GM18519 (cell line): ENCODE measurements around the gene RAET1G.
"Not testable (repeated sequence)": the region's sequence is repeated elsewhere in the genome, so short reads cannot be mapped to it uniquely, and the experiment has no call there.

Experiments
- ATAC-seq: cut with Tn5 transposase; IDR thresholded peaks from one replicate; pipeline ENCODE4 v1.9.1; 2021; ENCODE audit warnings: mild to moderate bottlenecking, moderate library complexity; ENCODE audit not compliant: unreplicated experiment, low FRiP score

RAET1G gene, protein sequence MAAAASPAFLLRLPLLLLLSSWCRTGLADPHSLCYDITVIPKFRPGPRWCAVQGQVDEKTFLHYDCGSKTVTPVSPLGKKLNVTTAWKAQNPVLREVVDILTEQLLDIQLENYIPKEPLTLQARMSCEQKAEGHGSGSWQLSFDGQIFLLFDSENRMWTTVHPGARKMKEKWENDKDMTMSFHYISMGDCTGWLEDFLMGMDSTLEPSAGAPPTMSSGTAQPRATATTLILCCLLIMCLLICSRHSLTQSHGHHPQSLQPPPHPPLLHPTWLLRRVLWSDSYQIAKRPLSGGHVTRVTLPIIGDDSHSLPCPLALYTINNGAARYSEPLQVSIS

DNA sequence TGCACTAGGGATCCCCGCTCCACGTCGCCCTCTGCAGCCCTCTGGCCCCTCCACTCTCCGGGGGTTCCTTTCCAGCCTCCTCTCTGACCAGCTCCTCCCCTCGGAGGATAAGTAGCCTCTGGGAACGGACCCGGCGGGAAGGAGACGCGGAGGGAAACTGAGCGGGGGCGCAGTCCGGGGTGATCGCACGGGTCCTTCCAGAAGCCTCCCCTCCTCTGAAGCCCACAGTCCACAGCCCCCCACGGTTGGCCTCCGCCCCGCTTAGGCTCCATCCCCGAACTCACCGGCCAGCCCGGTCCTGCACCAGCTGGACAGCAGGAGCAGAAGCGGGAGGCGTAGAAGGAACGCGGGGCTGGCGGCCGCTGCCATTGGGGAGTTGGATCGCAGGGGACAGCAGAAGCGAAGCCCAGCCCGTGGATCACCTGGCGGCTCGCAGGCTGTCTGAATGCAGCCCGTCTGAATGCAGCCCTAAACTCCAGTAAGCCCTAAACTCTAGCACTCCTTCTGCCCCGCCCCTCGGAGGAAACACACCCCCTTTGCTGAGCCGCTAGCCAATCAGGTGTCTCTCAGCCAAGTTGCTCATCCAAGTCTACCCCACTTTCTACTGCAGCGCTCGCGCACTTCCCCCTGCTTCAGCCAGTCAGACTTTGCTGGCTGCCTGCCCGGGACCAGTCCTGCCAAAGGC lies at the start of gene RAET1G:
RAET1G (minus strand) TSS at position 480 of the 685 bp plus-strand sequence; CDS start at position 369, 111 bp downstream.
- ATAC-seq: peak; percentile 51

- ATAC-seq: no peak
These were observed 46.7 kb upstream of the RAET1G start for GRCh38 chr6:149969635-149970034.

DNA sequence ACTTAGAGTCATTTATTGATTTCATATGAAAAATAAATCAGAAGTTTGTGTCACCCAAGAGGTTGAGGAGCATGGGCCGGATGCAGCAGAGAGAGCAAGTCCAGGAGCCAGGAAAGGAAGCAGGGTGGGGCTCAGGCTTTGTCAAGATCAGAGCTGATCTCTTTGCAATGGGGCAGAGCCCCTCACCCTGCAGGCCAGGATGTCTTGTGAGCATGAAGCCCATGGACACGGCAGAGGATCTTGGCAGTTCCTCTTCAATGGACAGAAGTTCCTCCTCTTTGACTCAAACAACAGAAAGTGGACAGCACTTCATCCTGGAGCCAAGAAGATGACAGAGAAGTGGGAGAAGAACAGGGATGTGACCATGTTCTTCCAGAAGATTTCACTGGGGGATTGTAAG lies 46.0 kb upstream of the RAET1G start:
- not testable (repeated sequence) for ATAC-seq

- ATAC-seq: not testable (repeated sequence)
These were observed 45.1 kb upstream of the RAET1G start for GRCh38 chr6:149967999-149968398.

- ATAC-seq: no peak
These were observed 44.7 kb upstream of the RAET1G start for GRCh38 chr6:149967591-149967990.

DNA sequence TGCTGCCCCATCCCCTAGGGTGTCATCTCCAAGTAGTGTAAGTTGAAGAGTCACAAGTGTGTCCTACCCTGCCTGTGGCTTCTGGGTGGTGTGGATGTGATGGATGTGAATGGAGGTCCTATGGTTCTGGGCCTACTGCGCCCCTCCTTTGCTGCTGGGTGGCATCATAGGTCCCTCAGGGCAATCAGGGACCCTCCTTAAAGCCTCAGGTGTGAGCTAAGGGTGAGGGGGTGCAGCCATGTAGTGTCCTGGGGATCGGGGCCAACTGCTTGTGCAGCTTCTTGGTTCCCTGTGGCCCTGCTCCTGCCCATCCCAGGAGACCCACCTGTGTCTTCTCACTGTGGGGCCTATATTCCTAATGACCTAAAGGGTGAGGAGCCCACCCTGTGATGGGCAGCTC lies 43.4 kb upstream of the RAET1G start:
- ATAC-seq: not testable (repeated sequence)

GRCh38 chr6:149965194-149966020 lies 42.5 kb upstream of the RAET1G start:
- ATAC-seq: no peak

- ATAC-seq: no peak
These were observed 41.6 kb upstream of the RAET1G start for GRCh38 chr6:149964308-149965193.

- no peak for ATAC-seq
These were observed 40.8 kb upstream of the RAET1G start, which contains the start of gene ULBP1 for GRCh38 chr6:149963462-149964307. TSS of gene ULBP1 (plus strand) at chr6:149963943. CDS start at chr6:149964050, 107 bp downstream.

- no peak for ATAC-seq
These were observed 40.2 kb upstream of the RAET1G start for GRCh38 chr6:149963212-149963461.

GRCh38 chr6:149962461-149963211 lies 39.7 kb upstream of the RAET1G start:
- no peak for ATAC-seq

DNA sequence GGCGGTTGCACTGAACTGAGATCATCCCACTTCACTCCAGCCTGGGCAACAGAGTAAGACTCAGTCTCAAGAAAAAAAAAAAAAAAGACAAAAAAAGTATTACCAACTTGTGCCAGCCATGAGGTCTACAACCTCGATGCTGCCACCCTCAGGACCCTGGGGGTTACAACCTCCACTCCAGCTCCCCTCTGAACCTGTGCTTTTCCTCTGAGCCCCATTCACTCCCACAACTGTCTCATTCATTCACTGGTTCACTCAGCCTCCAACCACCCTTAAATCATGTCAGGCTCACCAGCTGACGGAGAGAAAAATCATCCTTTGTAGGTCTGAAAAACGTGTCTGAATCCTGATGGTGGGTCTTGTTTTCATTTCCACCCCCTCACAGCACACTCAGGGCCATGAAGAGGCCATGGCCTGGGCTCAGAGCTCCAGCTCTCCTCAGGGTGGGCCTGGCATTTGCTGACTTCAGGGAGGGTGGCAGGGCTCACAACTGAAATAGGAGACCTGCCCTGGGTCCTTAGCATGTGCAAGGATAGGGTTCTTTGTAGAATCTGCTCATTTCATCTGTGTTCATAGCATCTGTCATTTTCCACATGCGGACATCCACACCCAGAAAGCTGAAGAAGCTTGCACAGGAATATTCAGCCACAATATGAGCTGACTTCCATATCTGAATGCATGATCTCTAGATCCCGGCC lies 39.0 kb upstream of the RAET1G start:
- ATAC-seq: no peak

DNA sequence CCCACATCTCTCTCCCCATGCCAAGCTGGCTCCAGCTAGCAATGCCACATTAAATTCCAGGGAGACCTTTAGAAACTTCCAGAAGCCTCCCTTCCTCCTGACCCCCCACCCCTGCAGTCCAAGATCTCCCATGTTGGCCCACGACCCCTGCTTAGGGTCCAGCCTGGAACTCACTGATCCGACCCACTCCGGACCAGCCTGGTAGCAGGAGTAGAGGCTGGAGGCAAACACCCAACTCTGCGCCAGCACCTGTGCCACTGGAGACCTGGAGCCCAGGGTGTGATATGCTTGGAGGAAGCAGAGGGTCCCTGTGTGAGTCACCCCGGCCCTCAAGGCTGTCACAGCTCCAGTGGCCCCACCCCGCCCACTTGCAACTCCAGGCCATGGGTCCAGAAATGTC lies 37.6 kb upstream of the RAET1G start:
- no peak for ATAC-seq

GRCh38 chr6:149959806-149960205 lies 36.9 kb upstream of the RAET1G start:
- not testable (repeated sequence) for ATAC-seq

GRCh38 chr6:149958124-149958523 lies 35.2 kb upstream of the RAET1G start:
- not testable (repeated sequence) for ATAC-seq

DNA sequence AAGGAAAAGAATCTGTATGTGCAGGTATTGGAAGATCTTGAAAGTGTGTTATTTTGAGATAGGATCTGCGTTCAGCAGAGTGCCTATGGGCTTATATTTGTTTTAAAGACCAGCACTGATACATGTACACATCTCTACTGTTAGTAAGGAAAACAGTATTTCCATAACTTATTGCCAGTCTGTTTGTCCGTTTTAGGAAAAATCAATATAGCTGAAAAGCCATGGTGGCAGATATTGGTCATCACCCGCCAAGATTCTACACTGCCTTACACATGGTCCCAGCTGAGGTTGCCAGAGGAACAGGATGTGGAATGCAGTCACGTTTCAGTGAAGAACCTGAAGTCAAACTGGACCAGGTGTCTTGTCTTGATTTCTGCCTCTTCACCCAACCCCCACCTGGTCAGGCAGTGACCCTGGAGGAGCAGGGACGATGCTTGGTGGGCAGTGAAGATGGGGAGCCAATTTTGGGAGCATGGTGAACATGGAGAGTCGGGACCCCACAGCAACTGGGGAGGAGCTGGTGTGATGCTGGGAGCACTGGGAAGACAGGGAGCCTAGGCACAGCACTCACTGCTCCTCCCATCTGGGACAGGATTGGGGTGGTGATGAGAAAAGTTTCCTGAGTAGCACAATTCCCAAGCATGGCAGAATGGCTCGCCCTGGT lies 32.9 kb upstream of the RAET1G start:
- ATAC-seq: not testable (repeated sequence)

GRCh38 chr6:149954984-149955653 lies 32.2 kb upstream of the RAET1G start:
- ATAC-seq: not testable (repeated sequence)
